Upper lobe of left lung (tissue), 4 donors: Measurements from ENCODE around the gene CCDC192.
"Not testable (repeated sequence)": the region's sequence is repeated elsewhere in the genome, so short reads cannot be mapped to it uniquely, and the experiment has no call there.

Experiments
- POLR2AphosphoS5 ChIP-seq, 2 donors: sonication (generic); formaldehyde crosslinking; IDR thresholded peaks; one replicate each; pipeline ENCODE4 v1.5.1; 2017; ENCODE audit warnings: antibody characterized with exemption in 2 of 2
- TF ChIP-seq, protein P1 (sequence below), 6 experiments: fragments of 450-650 bp in 4 of 6; fragments of 200-600 bp in 2 of 6; sonication (generic) in 2 of 6; IDR thresholded peaks; one replicate each; pipeline ENCODE4 v1.5.1; 2016 to 2019; ENCODE audit warnings: antibody characterized with exemption in 6 of 6

- TF ChIP-seq, protein P1, sequence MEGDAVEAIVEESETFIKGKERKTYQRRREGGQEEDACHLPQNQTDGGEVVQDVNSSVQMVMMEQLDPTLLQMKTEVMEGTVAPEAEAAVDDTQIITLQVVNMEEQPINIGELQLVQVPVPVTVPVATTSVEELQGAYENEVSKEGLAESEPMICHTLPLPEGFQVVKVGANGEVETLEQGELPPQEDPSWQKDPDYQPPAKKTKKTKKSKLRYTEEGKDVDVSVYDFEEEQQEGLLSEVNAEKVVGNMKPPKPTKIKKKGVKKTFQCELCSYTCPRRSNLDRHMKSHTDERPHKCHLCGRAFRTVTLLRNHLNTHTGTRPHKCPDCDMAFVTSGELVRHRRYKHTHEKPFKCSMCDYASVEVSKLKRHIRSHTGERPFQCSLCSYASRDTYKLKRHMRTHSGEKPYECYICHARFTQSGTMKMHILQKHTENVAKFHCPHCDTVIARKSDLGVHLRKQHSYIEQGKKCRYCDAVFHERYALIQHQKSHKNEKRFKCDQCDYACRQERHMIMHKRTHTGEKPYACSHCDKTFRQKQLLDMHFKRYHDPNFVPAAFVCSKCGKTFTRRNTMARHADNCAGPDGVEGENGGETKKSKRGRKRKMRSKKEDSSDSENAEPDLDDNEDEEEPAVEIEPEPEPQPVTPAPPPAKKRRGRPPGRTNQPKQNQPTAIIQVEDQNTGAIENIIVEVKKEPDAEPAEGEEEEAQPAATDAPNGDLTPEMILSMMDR (IDR thresholded peaks at IDR 0.05): not testable (repeated sequence)
- TF ChIP-seq POLR2AphosphoS5 (IDR thresholded peaks at IDR 0.05): not testable (repeated sequence)
Observed at GRCh38 chr5:127713083-127713482, 9.9 kb downstream of the CCDC192 start.
